Mesendoderm (in vitro differentiated cells): ENCODE measurements around the gene SNX24.

ENCODE experiments used
- DNase-seq: peaks from one replicate; pipeline ENCODE4 v3.0.0; 2013
- H2AK5ac ChIP-seq: 2 replicates; pipeline ENCODE4 v1.6.1; 2013; ENCODE audit warnings: low read length, inconsistent platforms
- H2BK120ac ChIP-seq: 2 replicates; pipeline ENCODE4 v1.6.1; 2013; ENCODE audit warnings: low read depth, mild to moderate bottlenecking, low read length, moderate library complexity, mixed read lengths
- H2BK15ac ChIP-seq: replicated peaks from 2 replicates; pipeline ENCODE4 v1.6.1; 2013; ENCODE audit warnings: low read depth, mild to moderate bottlenecking, moderate library complexity
- H2BK5ac ChIP-seq: 2 replicates; pipeline ENCODE4 v1.6.1; 2013; ENCODE audit warnings: low read length, inconsistent platforms
- H3K18ac ChIP-seq: 2 replicates; pipeline ENCODE4 v1.6.1; 2013; ENCODE audit warnings: mild to moderate bottlenecking, low read length, mixed read lengths
- H3K23ac ChIP-seq: one replicate; pipeline ENCODE4 v1.6.1; 2013; ENCODE audit warnings: low read length
- H3K27ac ChIP-seq: 2 replicates; pipeline ENCODE4 v1.5.1; 2013; ENCODE audit warnings: low read depth, mild to moderate bottlenecking, inconsistent platforms, low read length, moderate library complexity
- H3K27me3 ChIP-seq: 2 replicates; pipeline ENCODE4 v1.6.1; 2013; ENCODE audit warnings: low read length, control low read depth, mild to moderate bottlenecking, inconsistent platforms; ENCODE audit not compliant: insufficient read depth, poor library complexity
- H3K36me3 ChIP-seq: 2 replicates; pipeline ENCODE4 v1.6.1; 2013; ENCODE audit warnings: low read length, inconsistent platforms; ENCODE audit not compliant: control insufficient read depth, insufficient read depth
- H3K4ac ChIP-seq: one replicate; pipeline ENCODE4 v1.6.1; 2013; ENCODE audit warnings: low read depth, mild to moderate bottlenecking, low read length, moderate library complexity
- H3K4me1 ChIP-seq: 2 replicates; pipeline ENCODE4 v1.6.1; 2013; ENCODE audit warnings: low read depth, low read length, inconsistent platforms; ENCODE audit not compliant: control insufficient read depth
- H3K4me2 ChIP-seq: 2 replicates; pipeline ENCODE4 v1.6.1; 2013; ENCODE audit warnings: low read length
- H3K4me3 ChIP-seq: 2 replicates; pipeline ENCODE4 v1.5.1; 2013; ENCODE audit warnings: mild to moderate bottlenecking, low read length
- H3K56ac ChIP-seq: one replicate; pipeline ENCODE4 v1.6.1; 2013; ENCODE audit warnings: low read length
- H3K79me1 ChIP-seq: 2 replicates; pipeline ENCODE4 v1.6.1; 2013; ENCODE audit warnings: low read length, inconsistent platforms
- H3K79me2 ChIP-seq: 2 replicates; pipeline ENCODE4 v1.6.1; 2013; ENCODE audit warnings: mild to moderate bottlenecking, low read length; ENCODE audit not compliant: control insufficient read depth, insufficient read depth
- H3K9ac ChIP-seq: 2 replicates; pipeline ENCODE4 v1.6.1; 2013; ENCODE audit warnings: low read length, inconsistent platforms
- H4K5ac ChIP-seq: one replicate; pipeline ENCODE4 v1.6.1; 2013; ENCODE audit warnings: low read length
- H4K8ac ChIP-seq: one replicate; pipeline ENCODE4 v1.6.1; 2013; ENCODE audit warnings: low read depth, mild to moderate bottlenecking, control low read depth, low read length, moderate library complexity
- WGBS: extraction: QIAGEN DNeasy Blood & Tissue Kit; methylation state at CpG from one replicate; pipeline ENCODE4 v1.1.7; 2013; ENCODE audit warnings: low lambda C conversion rate, missing lambda C conversion rate; ENCODE audit not compliant: insufficient coverage; ENCODE audit errors: extremely low coverage; 5-methylcytosine and 5-hydroxymethylcytosine counted together

The SNX24 gene

DNA sequence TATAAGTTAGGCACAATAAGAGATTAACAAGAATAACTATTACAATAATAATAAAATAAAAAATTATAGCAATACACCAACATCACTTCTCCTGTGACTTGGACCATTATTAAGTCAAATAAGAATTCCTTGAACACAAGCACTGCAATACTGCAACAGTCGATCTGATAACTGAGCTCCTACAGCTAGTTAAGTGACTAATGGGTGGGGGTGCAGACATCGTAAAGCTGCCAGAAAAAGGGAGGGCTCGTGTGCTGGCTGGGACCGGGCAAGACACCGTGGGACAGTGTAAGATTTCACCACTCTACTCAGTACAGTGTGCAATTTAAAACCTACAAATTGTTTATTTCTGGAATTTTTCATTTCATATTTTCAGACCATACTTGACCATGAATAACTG, 78.8 kb downstream of the SNX24 start:
- Histone ChIP-seq H2BK15ac (no peak overlapping the region), H4K8ac (no peak overlapping the region)
- WGBS, result no CpG with 5 or more reads among the region's 5 CpGs

DNA sequence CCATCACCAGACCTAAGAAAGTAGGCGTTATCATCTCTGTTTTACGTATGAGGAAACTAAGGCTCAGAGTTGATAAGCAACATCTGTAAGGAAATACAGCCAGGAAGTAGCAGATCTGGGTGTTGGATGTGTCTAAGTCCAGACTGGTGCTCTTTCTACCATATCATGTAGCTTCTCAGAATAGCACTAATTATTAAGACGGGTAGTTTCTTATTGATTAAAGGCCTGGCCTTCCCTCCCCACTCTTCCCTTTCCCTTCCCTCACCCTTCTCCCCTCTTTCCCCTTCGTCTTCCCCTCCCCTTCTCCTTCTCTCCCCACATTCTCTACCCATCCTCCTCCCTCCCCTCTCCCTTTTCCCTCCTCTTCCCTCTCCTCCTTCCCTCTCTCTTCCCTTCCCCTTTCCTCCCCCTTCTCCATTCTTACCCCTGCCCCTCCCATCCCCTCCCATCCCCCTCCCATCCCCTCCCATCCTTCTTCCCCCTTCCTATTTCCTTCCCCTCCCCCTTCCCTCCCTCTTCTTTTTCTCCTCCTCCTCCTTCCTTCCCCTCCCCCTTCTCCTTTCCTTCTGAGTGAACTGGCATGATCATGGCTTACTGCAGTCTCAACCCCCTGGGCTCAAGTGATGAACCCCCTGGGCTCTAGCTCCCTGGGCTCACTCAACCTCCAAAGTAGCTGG, 79.4 kb downstream of the SNX24 start:
- Histone ChIP-seq H3K9ac (no peak overlapping the region), H3K27me3 (no peaks in the 10 kb centered on the region), H3K4me3 (no peak overlapping the region), H3K23ac (no peak overlapping the region), H3K36me3 (no peaks in the 10 kb centered on the region), H4K5ac (no peak overlapping the region), H4K8ac (no peak overlapping the region), H3K56ac (no peak overlapping the region), H3K79me1 (no peaks in the 10 kb centered on the region), H2BK15ac (no peak overlapping the region), H2BK120ac (no peak overlapping the region), H3K4me1 (peaks cover 2% of the 10 kb centered on the region), H3K27ac (no peak overlapping the region), H2AK5ac (no peak overlapping the region), H2BK5ac (no peak overlapping the region), H3K4ac (no peak overlapping the region), H3K79me2 (no peaks in the 10 kb centered on the region), H3K4me2 (no peak overlapping the region), H3K18ac (no peak overlapping the region)
- DNase-seq, result no peak
- WGBS, result no CpG with 5 or more reads among the region's 4 CpGs

More for the DNA sequence above, 78.8 kb downstream of the SNX24 start:
- no peak overlapping the region for H2AK5ac ChIP-seq
- no peaks in the 10 kb centered on the region for H3K27me3 ChIP-seq
- H3K9ac ChIP-seq, result no peak overlapping the region
- peaks cover 2% of the 10 kb centered on the region for H3K4me1 ChIP-seq
- no peak overlapping the region for H2BK120ac ChIP-seq
- no peak overlapping the region for H3K56ac ChIP-seq
- H3K23ac ChIP-seq, result no peak overlapping the region
- H2BK5ac ChIP-seq, result no peak overlapping the region
- H3K18ac ChIP-seq, result no peak overlapping the region
- no peaks in the 10 kb centered on the region for H3K79me1 ChIP-seq
- no peak overlapping the region for H3K4me3 ChIP-seq
- H3K4ac ChIP-seq, result no peak overlapping the region
- no peak overlapping the region for H3K4me2 ChIP-seq
- no peak for DNase-seq
- no peak overlapping the region for H4K5ac ChIP-seq
- no peaks in the 10 kb centered on the region for H3K79me2 ChIP-seq
- no peak overlapping the region for H3K27ac ChIP-seq
- no peaks in the 10 kb centered on the region for H3K36me3 ChIP-seq

GRCh38 chr5:122929001-122929400, 83.6 kb downstream of the SNX24 start:
- H2BK5ac ChIP-seq, result no peak overlapping the region
- no peaks in the 10 kb centered on the region for H3K27me3 ChIP-seq
- H3K36me3 ChIP-seq, result no peaks in the 10 kb centered on the region
- no peaks in the 10 kb centered on the region for H3K79me1 ChIP-seq
- WGBS, result no CpG with 5 or more reads among the region's 1 CpG
- H3K4ac ChIP-seq, result no peak overlapping the region
- no peak overlapping the region for H3K56ac ChIP-seq
- H3K4me3 ChIP-seq, result no peak overlapping the region
- no peak overlapping the region for H3K9ac ChIP-seq
- no peak overlapping the region for H2BK15ac ChIP-seq
- no peak overlapping the region for H3K18ac ChIP-seq
- no peak overlapping the region for H2BK120ac ChIP-seq
- H3K27ac ChIP-seq, result no peak overlapping the region
- peaks cover 2% of the 10 kb centered on the region for H3K4me1 ChIP-seq
- H2AK5ac ChIP-seq, result no peak overlapping the region
- H4K8ac ChIP-seq, result no peak overlapping the region
- no peak overlapping the region for H3K4me2 ChIP-seq
- no peak overlapping the region for H4K5ac ChIP-seq
- no peak overlapping the region for H3K23ac ChIP-seq
- DNase-seq, result no peak
- no peaks in the 10 kb centered on the region for H3K79me2 ChIP-seq

- peak; percentile 41 for DNase-seq
- H3K27me3 ChIP-seq, result no peaks in the 10 kb centered on the region
- no peak overlapping the region for H3K4ac ChIP-seq
- peak overlapping the region; percentile 23 for H2BK120ac ChIP-seq
- no peaks in the 10 kb centered on the region for H3K79me1 ChIP-seq
- H3K23ac ChIP-seq, result no peak overlapping the region
- H3K79me2 ChIP-seq, result no peaks in the 10 kb centered on the region
- no peak overlapping the region for H3K27ac ChIP-seq
- H2BK15ac ChIP-seq, result no peak overlapping the region
- H3K9ac ChIP-seq, result no peak overlapping the region
- H4K8ac ChIP-seq, result no peak overlapping the region
- no peak overlapping the region for H4K5ac ChIP-seq
- no peak overlapping the region for H3K4me3 ChIP-seq
- no peak overlapping the region for H3K56ac ChIP-seq
- H3K36me3 ChIP-seq, result no peaks in the 10 kb centered on the region
- H3K4me2 ChIP-seq, result no peak overlapping the region
- no peak overlapping the region for H2BK5ac ChIP-seq
- no peaks in the 10 kb centered on the region for H3K4me1 ChIP-seq
- WGBS, result no CpG with 5 or more reads among the region's 1 CpG
- no peak overlapping the region for H2AK5ac ChIP-seq
- no peak overlapping the region for H3K18ac ChIP-seq
Observed at GRCh38 chr5:122929980-122930379, 84.6 kb downstream of the SNX24 start.

DNA sequence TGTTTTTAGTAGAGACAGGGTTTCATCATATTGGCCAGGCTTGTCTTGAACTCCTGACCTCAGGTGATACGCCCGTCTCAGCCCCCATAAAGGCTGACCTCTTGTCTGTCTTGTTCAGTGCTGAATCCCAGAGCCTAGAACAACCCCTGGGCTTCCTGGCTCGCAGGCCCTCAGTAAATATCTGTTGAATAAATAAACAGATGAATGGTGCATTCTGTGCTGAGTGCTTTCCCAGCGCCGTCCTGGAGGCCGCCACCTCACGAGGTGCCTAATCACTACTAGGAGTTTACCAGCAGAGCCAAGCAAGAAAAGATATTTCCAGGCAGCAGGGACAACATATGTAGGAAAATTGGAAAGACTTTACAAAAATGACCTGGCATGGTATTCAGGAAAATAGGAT, 88.5 kb downstream of the SNX24 start:
- no peak overlapping the region for H3K9ac ChIP-seq
- H4K5ac ChIP-seq, result no peak overlapping the region
- H2BK120ac ChIP-seq, result no peak overlapping the region
- no peak overlapping the region for H4K8ac ChIP-seq
- no peak overlapping the region for H3K4me2 ChIP-seq
- H3K27me3 ChIP-seq, result no peaks in the 10 kb centered on the region
- H3K4ac ChIP-seq, result peak overlapping the region; percentile 36
- H3K23ac ChIP-seq, result no peak overlapping the region
- H3K4me1 ChIP-seq, result no peaks in the 10 kb centered on the region
- no peaks in the 10 kb centered on the region for H3K79me1 ChIP-seq
- H2AK5ac ChIP-seq, result no peak overlapping the region
- no peak overlapping the region for H2BK5ac ChIP-seq
- H3K27ac ChIP-seq, result no peak overlapping the region
- H3K79me2 ChIP-seq, result no peaks in the 10 kb centered on the region
- no peak for DNase-seq
- no peak overlapping the region for H2BK15ac ChIP-seq
- H3K56ac ChIP-seq, result no peak overlapping the region
- WGBS, result no CpG with 5 or more reads among the region's 7 CpGs
- no peak overlapping the region for H3K18ac ChIP-seq
- no peak overlapping the region for H3K4me3 ChIP-seq
- H3K36me3 ChIP-seq, result no peaks in the 10 kb centered on the region

- Histone ChIP-seq H3K23ac (no peak overlapping the region), H3K27ac (no peak overlapping the region), H3K4me3 (no peak overlapping the region), H2AK5ac (no peak overlapping the region), H2BK120ac (no peak overlapping the region), H3K9ac (no peak overlapping the region), H2BK5ac (no peak overlapping the region), H3K36me3 (no peaks in the 10 kb centered on the region), H4K5ac (no peak overlapping the region), H3K18ac (no peak overlapping the region), H3K79me2 (no peaks in the 10 kb centered on the region), H3K27me3 (no peaks in the 10 kb centered on the region), H2BK15ac (no peak overlapping the region), H3K4me2 (no peak overlapping the region), H3K4me1 (no peaks in the 10 kb centered on the region), H3K4ac (no peak overlapping the region), H3K56ac (no peak overlapping the region), H4K8ac (no peak overlapping the region), H3K79me1 (no peaks in the 10 kb centered on the region)
- no CpG with 5 or more reads among the region's 1 CpG for WGBS
- no peak for DNase-seq
Observed at GRCh38 chr5:122936088-122936487, 90.7 kb downstream of the SNX24 start.
